Breast epithelium (tissue), 3 donors: ENCODE data around the gene CHSY1.

Source experiments
- CTCF ChIP-seq, 3 donors: fragments of 450-650 bp; IDR thresholded peaks; one replicate each; pipeline ENCODE4 v1.5.1; 2016 to 2017; ENCODE audit warnings: antibody characterized with exemption in 3 of 3, mild to moderate bottlenecking in 3 of 3, moderate library complexity in 3 of 3
- POLR2A ChIP-seq: fragments of 450-650 bp; IDR thresholded peaks from one replicate; pipeline ENCODE4 v1.6.1; 2016; ENCODE audit warnings: antibody characterized with exemption, mild to moderate bottlenecking, moderate library complexity

- TF ChIP-seq CTCF (IDR thresholded peaks at IDR 0.05), result no peak
- no peak for TF ChIP-seq POLR2A
Observed at GRCh38 chr15:101246824-101247745, 4.8 kb downstream of the CHSY1 start.
